GM21515 (cell line): ENCODE data around the gene OSBP2.

Source experiments
- ATAC-seq: cut with Tn5 transposase; IDR thresholded peaks from one replicate; pipeline ENCODE4 v1.9.1; 2021; ENCODE audit not compliant: unreplicated experiment

Gene OSBP2

GRCh38 chr22:30864441-30865420 is 170.1 kb downstream of the OSBP2 start:
- ATAC-seq = no peak

DNA sequence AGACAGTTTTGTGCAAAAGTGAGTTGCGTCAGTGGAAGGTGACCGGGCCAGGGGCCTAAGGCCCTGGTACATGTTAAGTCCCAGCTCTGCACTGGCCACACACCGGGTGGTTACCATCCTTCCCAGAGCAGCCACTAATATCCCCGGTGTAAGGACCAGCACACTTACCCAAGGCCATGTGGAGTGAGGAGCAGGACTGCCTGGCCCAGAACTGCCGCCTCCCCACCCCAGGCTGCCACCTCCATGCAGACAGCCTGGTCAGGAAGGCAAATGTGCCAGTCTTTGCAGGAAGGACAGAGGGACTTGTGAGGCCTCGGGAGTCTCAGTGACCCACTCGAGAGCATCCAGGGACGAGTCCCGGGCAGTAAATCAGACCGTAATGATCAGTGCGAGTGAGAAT is 171.0 kb downstream of the OSBP2 start:
- no peak for ATAC-seq

DNA sequence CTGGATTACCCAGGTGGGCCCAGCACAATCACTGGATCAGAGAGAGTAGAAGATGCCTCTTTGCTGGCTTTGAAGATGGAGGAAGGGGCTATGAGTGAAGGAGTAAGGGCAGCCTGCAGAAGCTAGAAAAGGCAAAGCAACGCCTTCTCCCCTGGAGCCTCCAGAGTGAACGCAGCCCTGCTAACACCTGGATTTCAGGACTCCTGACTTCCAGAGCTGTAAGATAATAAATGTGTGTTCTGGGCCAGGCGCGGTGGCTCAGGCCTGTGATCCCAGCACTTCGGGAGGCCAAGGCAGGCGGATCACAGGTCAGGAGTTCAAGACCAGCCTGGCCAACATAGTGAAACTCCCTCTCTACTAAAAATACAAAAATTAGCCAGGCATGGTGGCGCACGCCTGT is 171.5 kb downstream of the OSBP2 start:
- ATAC-seq = no peak

DNA sequence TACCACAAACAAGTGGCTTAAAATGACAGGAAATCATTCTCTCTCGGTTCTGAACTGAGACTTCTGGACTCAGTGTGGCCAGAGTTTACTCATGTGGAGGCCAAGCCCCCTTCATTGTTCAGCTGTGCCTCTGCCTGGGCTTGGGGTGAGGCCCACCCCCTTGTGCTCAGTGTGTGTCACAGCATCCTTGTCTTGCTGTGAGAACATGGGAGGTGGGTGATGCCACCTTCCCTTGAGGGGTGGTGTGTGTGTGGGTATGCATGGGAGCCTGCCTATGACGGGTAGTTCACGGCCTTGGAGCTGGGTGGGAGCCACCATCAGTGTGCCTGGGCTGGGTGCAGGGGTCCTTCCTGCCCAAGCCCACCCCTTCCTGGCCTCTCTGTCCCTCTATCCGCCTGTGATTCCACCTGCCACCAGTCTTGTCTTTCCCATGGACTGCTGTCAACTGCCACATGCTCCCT is 172.2 kb downstream of the OSBP2 start:
- ATAC-seq = no peak

GRCh38 chr22:30867746-30868662 is 173.3 kb downstream of the OSBP2 start:
- ATAC-seq = no peak

DNA sequence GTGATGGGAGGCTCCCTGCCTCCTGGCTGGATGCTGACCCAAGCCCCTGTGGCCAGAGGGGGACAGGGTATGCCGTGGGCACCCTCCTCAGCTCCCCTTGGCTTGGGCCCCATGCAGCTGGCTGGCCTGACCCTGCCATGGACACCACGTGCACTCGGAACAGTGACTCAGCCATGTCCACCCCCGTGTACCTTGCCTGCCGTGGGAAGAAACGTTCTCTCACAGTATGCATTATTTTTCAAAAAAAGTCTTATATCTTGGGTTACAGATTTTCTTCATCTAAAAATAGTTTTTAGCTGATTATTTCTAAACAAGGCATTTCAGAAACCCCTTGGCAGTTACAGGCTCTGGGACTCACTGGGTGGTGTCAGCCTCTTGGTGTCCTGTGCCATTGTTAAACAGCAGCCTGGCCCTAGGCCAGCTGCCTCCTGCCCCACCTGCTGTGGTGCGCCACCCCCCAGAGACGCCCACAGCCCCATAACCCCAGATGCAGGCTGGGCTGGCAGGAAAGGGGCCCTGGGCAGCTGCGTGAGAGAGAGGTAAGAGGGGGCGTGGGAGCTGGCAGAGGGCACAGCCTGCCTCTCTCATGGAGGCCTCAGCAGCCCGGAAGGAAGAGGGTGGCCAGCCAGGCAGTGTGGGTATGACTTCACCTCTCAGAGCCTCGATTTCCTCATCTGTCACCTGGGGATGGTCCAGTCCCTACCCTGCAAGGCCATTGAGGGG is 174.2 kb downstream of the OSBP2 start:
- ATAC-seq = no peak

DNA sequence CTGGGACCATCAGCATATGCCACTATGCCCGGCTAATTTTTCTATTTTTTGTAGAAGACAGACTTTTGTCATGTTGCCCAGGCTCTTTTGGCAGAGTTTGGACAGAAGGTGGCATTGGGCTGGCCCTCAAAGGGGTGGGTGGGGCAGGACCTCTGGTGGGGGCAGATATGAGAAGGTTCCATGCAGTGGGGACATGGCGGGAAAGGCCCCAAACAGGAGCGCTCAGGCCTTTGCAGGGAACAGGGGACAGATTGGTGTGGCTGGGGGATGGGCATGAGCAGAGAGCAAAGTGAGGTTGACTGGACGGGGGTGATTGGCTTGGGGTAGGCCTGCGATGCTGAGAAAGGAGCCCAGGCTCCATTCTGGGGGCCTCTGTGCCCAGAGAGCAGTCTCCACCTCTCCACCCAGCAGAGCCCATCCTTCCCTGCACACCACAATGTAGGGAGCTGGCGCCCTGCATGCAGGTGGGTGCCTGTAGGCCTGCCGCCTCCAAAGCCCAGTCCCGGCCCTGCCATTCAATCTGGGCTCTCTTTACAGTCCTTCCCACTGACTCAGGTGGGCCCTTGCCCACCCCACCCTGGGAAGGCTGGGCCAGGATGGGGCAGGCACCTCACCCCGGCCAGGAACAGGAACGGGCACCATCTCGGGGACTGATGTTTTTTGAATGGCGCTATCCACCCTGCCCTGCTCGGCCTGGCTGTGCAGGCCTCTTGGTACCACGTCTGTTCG is 175.2 kb downstream of the OSBP2 start:
- no peak for ATAC-seq

DNA sequence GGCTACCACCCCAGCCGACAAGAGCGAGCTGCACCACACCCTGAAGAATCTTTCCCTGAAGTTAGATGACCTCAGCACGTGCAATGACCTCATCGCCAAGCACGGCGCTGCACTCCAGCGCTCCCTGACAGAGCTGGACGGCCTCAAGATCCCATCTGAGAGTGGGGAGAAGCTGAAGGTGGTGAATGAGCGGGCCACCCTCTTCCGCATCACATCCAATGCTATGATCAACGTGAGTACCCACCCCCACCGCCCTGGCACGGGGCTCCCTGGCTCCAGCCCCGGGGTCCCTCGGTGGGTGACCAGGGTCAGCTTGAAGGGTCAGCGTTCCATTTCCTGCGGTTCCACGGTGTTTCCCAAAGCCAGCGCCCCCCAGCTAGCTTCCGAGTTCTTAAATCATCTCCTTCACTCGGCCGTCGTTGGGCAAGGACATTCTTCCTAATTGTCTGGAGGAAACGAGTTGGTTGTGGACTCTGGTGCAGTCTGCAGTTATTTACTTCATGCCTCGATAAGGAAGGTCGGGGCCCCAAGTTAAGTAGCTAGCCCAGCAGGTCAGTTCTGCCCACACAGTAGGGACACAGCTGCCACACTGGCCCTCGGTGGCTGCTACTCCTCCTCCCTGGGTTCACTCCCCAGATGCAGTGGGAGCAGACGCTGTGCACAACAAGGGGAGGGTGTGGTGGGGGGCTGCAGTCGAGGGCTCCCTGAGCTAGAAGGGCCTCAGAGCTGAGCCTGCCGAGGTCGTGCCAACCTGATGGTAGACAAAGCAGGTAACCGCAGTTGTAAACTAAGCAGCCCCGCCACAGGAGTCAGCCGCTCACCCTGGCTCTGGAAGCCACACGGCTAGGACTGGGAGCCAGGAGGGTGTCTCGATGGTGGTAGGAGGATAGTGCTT is 176.0 kb downstream of the OSBP2 start:
- ATAC-seq = no peak

- no peak for ATAC-seq
Observed at GRCh38 chr22:30871391-30872284, 177.0 kb downstream of the OSBP2 start.

- ATAC-seq = no peak
Observed at GRCh38 chr22:30872285-30873041, 177.8 kb downstream of the OSBP2 start.

- no peak for ATAC-seq
Observed at GRCh38 chr22:30873086-30873650, 178.5 kb downstream of the OSBP2 start.

DNA sequence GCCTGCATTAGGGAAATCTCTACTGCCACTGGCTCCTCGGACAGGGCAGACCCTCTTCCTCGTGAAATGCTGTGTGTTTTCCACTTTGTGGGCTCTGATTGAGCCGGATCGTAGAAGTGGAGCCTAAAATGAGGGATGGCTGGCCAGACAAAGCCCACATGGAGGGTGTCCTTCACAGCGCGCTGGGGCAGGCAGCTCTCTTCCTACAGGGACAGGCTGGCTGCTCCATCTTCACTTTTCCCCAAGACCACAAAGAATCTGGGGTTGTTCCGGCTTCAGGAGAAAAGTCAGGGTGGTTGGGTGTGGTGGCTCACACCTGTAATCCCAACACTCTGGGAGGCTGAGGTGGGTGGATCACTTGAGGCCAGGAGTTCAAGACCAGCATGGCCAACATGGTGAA is 179.0 kb downstream of the OSBP2 start:
- ATAC-seq = no peak

- no peak for ATAC-seq
Observed at GRCh38 chr22:30874431-30875370, 180.0 kb downstream of the OSBP2 start.

DNA sequence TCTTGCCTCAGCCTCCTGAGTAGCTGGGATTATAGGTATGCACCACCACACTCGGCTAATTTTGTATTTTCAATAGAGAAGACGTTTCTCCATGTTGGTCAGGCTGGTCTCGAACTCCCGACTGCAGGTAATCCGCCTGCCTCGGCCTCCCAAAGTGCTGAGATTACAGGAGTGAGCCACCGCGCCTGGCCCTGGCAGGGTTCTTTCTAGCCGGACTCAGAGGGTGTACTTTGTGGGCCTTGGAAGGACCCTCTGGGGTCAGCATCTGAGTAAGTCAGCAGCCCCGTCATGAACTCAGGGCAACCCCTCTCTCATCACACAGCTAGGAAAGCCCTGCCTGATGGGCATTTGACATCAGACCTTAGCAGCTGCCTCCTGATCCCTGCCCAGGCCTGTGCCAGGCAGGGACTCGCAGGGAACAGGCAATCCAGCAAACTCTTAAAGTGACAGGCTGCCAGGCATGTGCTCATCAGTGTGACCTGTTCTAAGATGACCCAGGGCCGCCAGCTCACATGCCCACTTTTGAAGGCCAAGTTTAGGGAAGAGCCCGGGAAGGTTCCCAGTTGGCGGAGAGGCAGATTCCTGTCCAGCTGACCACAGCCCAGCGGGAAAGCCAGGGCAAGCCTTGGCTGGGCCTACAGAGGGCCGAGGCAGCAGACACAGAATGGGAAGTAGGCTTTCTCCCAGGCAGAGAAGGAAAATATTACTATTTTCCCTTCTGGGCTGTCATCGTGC is 181.0 kb downstream of the OSBP2 start:
- ATAC-seq = no peak

DNA sequence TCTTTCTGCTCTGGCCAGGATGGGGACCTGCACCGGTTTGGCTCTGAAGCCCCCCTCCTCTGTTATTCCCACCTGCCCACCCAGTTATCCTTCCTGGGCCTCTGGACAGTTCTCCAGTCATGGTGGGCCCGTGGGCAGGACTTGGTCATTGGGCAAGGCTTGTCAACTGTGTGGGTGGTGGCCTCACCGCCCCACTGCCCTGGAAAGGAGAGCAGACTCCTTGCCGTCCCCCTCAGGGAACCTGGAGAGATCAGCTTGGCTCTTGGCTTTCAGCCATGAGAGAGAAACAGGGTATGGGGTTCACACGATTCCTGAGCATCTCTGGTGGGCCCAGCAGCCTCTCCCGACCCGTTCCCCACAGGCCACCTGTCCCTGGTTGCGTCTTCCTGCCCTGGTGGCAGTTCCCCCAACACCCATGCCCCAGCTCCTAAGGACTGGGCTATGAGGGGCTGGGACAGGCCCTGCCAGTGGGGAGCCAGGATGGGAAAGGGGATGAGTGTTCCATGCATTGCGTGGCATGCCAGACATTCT is 181.6 kb downstream of the OSBP2 start:
- ATAC-seq = no peak
